Calu3 (cell line): ENCODE data around the gene ATP1B3. TPM values are rescaled to one million over a fixed set of nuclear protein-coding genes. Genes with fewer than 3 reads are reported as not detected.
"Not testable (repeated sequence)": the region's sequence is repeated elsewhere in the genome, so short reads cannot be mapped to it uniquely, and the experiment has no call there.

Experiments
- BruUV-seq: library from RNA; stranded (reverse); fragments of 400-500 nt; replicated peaks from 2 replicates; lab custom pipeline; 2021; lab: Mats Ljungman, UMichigan
- CTCF ChIA-PET: fragments of 300-600 bp; sonication (Branson Sonifier 250); formaldehyde crosslinking; loops from one replicate; lab custom pipeline; 2022; ENCODE audit warnings: antibody characterized with exemption; lab: Charles Lee
- DNase-seq: peaks from one replicate; pipeline ENCODE4 v3.0.0; 2022
- H3K27ac Mint-ChIP-seq: one replicate; pipeline ENCODE4 v1.8.0; 2022; ENCODE audit warnings: mixed read lengths; ENCODE audit not compliant: unreplicated experiment
- H3K27me3 Mint-ChIP-seq: one replicate; pipeline ENCODE4 v1.8.0; 2022; ENCODE audit warnings: mixed read lengths; ENCODE audit not compliant: unreplicated experiment
- H3K36me3 Mint-ChIP-seq: one replicate; pipeline ENCODE4 v1.8.0; 2022; ENCODE audit warnings: mild to moderate bottlenecking, moderate library complexity, mixed read lengths; ENCODE audit not compliant: insufficient read depth, unreplicated experiment
- H3K4me1 Mint-ChIP-seq: one replicate; pipeline ENCODE4 v1.8.0; 2022; ENCODE audit warnings: mild to moderate bottlenecking, low read depth, mixed read lengths; ENCODE audit not compliant: unreplicated experiment
- H3K4me3 Mint-ChIP-seq: one replicate; pipeline ENCODE4 v1.8.0; 2022; ENCODE audit warnings: mild to moderate bottlenecking, low read depth, moderate library complexity, mixed read lengths; ENCODE audit not compliant: unreplicated experiment
- H3K9me3 Mint-ChIP-seq: one replicate; pipeline ENCODE4 v1.8.0; 2022; ENCODE audit warnings: low read depth, mixed read lengths; ENCODE audit not compliant: unreplicated experiment
- CTCF ChIP-seq: fragments of 200-600 bp; IDR thresholded peaks from one replicate; pipeline ENCODE4 v1.8.0; 2022; ENCODE audit warnings: antibody characterized with exemption; ENCODE audit not compliant: unreplicated experiment
- intact Hi-C: fragments of 100-400 bp; cut with micrococcal nuclease; formaldehyde crosslinking; loops from one replicate; pipeline ENCODE4 v1.10.0; 2022; ENCODE audit not compliant: unreplicated experiment
- total RNA-seq: library from RNA; stranded (reverse); gene quantifications from 2 replicates; pipeline ENCODE4 v1.2.3, GENCODE V29; 2022

The ATP1B3 gene
- total RNA-seq, 1 experiment from 2014 or later: 157 TPM

- BruUV-seq: no TSS peak
- no peak for DNase-seq
- H3K27ac Mint-ChIP-seq: no peak overlapping the region
- H3K4me3 Mint-ChIP-seq: no peak overlapping the region
- no peak for TF ChIP-seq CTCF
- intact Hi-C loops: no loop called here
- CTCF ChIA-PET: interaction anchor here (2.0 kb wide), 1 partner anchor 15 kb away, joined by 4 read pairs; no protein-coding TSS in a partner anchor
- H3K36me3 Mint-ChIP-seq: no peaks in the 10 kb centered on the region
- H3K4me1 Mint-ChIP-seq: peaks cover 13% of the 10 kb centered on the region
- H3K9me3 Mint-ChIP-seq: no peaks in the 10 kb centered on the region
- no peaks in the 10 kb centered on the region for H3K27me3 Mint-ChIP-seq
Measured at GRCh38 chr3:141844108-141844507, 32.3 kb upstream of the ATP1B3 start.

GRCh38 chr3:141844812-141845211 lies 31.6 kb upstream of the ATP1B3 start:
- no peak for DNase-seq
- BruUV-seq: no TSS peak
- no peak overlapping the region for H3K27ac Mint-ChIP-seq
- H3K27me3 Mint-ChIP-seq: no peaks in the 10 kb centered on the region
- no peak overlapping the region for H3K4me3 Mint-ChIP-seq
- H3K9me3 Mint-ChIP-seq: no peaks in the 10 kb centered on the region
- no peaks in the 10 kb centered on the region for H3K36me3 Mint-ChIP-seq
- no peak for TF ChIP-seq CTCF
- peaks cover 13% of the 10 kb centered on the region for H3K4me1 Mint-ChIP-seq
- intact Hi-C loops: no loop called here
- CTCF ChIA-PET: interaction anchor here (1.2 to 2.0 kb wide), 2 partner anchors 14 to 31 kb away, joined by 3 to 4 read pairs; no protein-coding TSS in a partner anchor

GRCh38 chr3:141845407-141846049 lies 30.9 kb upstream of the ATP1B3 start:
- H3K9me3 Mint-ChIP-seq: no peaks in the 10 kb centered on the region
- BruUV-seq: no TSS peak
- intact Hi-C loops: no loop called here
- no peak overlapping the region for H3K4me3 Mint-ChIP-seq
- DNase-seq: no peak
- TF ChIP-seq CTCF: no peak
- H3K27ac Mint-ChIP-seq: no peak overlapping the region
- H3K4me1 Mint-ChIP-seq: peaks cover 12% of the 10 kb centered on the region
- no peaks in the 10 kb centered on the region for H3K27me3 Mint-ChIP-seq
- H3K36me3 Mint-ChIP-seq: no peaks in the 10 kb centered on the region
- CTCF ChIA-PET: interaction anchor here (1.2 to 2.0 kb wide), 2 partner anchors 13 to 30 kb away, joined by 3 to 4 read pairs; no protein-coding TSS in a partner anchor

- H3K36me3 Mint-ChIP-seq: no peaks in the 10 kb centered on the region
- H3K27ac Mint-ChIP-seq: no peak overlapping the region
- BruUV-seq: no TSS peak
- H3K4me1 Mint-ChIP-seq: peaks cover 7% of the 10 kb centered on the region
- no peaks in the 10 kb centered on the region for H3K27me3 Mint-ChIP-seq
- intact Hi-C loops: no loop called here
- DNase-seq: no peak
- H3K4me3 Mint-ChIP-seq: no peak overlapping the region
- no peaks in the 10 kb centered on the region for H3K9me3 Mint-ChIP-seq
- CTCF ChIA-PET: no interaction called here
- TF ChIP-seq CTCF: no peak
Measured at GRCh38 chr3:141846050-141846433, 30.4 kb upstream of the ATP1B3 start.

GRCh38 chr3:141848159-141848748 lies 28.2 kb upstream of the ATP1B3 start:
- DNase-seq, H3K36me3 Mint-ChIP-seq, H3K27ac Mint-ChIP-seq, H3K4me1 Mint-ChIP-seq, intact Hi-C loops, H3K4me3 Mint-ChIP-seq, H3K27me3 Mint-ChIP-seq, BruUV-seq, CTCF ChIA-PET, H3K9me3 Mint-ChIP-seq: not testable (repeated sequence)
